DMS153 treated with DMSO at 0.1 percent for 48 hours (cell line): ENCODE measurements around the gene ATP8B4.

Experiments used
- DNase-seq: peaks from one replicate; lab custom pipeline; 2025; ENCODE audit not compliant: unreplicated experiment; lab: John Stamatoyannopoulos, UW

Gene ATP8B4

DNA sequence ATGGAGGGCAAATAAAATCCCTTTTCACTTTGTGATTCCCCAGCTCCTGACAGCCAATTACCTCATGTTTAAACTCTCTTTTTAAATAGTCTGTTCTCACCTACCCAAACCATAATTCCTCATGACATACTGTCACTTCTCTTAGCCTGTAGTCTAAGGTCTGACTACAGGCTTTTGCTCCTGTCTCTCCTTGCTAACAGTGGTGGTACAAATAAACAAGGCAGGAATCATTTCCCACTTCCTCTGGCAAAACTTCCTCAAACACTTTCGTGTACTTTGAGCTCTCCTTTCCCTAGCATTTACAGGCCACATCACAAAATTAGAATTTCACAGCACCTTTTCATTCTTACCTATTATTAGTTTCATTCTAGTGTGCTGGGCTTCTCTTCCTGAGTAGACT is 51.8 kb downstream of the ATP8B4 start:
- no peak for DNase-seq

DNA sequence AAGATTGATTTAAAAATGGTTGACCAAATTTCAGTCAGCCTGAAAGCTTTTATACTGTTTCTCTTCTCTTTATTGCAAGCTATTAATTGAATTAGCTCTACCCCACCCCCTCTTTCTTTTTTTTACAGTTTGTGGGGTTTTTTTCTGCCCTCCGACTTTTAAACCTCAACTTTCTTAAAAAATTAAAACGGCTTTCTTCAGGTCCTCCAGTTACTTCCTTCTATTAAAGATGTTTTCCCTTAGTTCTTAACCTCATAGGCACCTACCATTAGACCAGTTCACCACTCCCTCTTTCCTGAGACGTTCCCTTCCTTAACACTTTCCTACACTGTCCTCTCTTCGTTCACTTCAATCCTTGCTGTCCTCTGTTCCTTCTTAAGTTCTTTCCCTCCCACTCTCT is 52.4 kb downstream of the ATP8B4 start:
- no peak for DNase-seq

DNA sequence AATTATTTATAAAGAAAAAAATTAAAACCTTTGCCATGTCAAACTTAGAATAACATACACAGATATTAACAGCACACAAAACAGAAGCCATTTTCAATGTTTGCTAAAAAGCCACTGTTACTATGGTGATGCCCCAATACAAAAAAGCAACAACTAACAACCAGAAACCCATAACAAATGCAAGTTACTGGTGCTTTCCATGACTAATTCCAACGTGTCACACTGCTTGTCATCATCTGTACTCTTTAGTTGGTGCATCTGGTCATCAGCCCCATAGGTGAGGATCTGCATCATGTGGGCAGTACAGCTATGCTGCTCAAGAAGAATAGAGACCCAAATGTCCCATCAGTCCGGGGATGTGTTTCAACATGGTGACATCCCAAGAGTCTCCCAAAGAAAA is 52.8 kb downstream of the ATP8B4 start:
- no peak for DNase-seq

DNA sequence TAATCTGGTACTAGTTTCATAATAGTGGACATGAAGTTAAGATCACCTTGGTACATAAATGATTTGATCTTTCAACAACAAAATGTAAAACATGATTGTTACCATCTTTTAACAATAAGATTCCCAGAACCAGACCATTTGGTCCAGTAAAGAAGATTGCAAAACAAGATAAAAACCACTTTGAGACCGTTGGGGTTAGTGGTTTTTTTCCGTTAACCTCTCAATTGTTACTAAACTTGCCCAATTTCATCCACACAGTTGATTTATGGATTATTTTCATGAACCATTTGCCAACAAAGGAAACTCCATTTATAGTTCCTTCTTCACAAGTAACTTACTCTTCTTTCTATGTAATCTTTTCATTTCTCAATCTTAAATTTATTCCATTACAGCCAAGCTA is 53.8 kb downstream of the ATP8B4 start:
- no peak for DNase-seq

DNA sequence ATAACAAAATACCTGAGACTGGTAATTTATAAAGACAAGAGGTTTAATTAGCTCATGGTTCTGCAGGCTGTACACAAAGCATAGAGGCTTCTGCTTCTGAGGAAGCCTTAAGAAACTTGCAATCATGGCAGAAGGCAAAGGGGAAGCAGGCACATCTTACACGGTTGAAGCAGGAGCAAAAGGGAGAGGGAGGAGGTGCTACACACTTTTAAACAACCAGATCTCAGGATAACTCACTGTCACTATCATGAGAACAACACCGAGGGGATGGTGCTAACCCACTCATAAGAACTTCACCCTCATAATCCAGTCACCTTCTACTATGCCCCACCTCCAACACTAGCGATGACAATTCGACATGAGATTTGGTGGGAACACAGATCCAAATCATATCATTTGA is 54.4 kb downstream of the ATP8B4 start:
- no peak for DNase-seq

DNA sequence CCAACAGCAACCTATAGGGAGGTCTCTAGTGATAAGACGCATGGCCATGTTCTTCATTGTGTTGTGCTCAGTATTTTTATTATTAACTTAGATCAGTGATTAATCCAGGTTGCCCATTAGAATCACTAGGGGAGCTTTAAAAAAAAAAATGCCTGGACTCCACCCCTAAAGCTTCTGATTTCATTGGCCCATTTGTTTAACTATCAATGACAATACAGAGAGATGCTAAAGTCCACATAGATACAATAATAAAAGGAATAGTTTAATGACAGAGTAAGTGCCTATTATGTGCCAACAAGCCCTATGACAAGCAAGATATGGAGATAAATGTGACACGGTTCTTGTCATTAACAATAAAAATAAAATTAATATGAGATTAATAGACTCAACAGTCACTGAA is 55.8 kb downstream of the ATP8B4 start:
- no peak for DNase-seq

DNA sequence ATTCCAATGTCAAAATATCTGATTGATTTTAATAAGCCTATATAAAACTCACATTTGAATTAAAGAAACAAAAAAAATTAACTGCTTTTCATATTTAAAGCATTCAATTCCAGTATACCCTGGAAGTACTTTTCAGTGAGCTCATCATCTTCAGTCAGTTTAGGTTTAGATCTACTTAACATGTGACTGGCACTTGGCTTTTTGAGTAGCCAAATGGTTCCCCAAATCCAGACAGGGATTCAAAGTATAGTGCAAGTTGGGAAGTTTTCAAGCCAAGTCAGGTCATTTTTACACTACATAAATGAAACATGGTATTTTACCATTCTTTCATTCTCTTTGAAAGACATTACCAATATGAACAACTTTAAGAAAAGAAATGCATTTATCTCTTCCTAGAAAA is 57.5 kb downstream of the ATP8B4 start:
- no peak for DNase-seq

DNA sequence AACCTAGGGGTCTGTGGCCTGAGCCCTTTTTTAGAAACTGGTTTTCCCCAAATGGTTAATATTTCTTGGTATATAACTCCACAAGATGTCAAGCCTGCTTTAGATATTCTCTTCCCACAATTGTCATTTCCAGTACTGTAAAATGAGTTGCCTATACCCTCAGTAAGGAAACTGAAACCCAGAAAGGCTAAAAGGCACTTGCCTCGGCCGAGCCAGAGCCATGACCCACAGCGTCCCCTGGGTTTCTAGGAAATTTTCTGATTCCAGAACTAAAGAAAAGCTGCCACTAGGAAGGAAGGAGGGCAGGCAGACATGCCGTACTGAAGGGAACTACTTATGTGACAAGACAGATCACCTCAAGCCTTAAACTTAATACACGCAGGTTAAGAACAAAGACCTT is 59.1 kb downstream of the ATP8B4 start:
- DNase-seq = no peak

DNA sequence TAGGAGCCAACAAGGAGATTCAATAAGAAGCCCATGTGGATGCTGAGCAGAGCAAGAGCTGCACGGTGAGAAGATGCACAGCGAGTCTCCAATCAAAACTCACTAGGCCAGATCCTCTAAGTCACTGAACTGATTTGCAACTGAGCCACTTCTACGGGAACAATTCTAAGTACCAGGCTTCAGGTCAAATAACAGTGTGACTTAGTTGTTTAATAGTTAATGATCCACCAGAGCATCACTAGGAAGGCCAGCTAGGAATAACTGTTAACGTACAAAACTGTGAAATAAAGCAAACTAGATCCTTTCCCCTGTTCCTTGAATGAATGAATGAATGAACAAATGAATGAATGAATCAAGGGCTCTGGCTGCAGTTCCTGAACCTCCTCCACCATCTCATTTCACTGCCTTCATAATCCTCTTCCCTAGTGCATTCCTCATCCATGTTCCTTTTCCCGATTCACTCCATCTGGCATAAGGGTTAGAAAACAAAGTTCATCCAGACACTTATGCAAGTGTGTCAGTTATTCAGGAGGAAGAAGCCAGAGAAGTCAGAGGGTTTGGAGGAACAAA is 59.7 kb downstream of the ATP8B4 start:
- no peak for DNase-seq

DNA sequence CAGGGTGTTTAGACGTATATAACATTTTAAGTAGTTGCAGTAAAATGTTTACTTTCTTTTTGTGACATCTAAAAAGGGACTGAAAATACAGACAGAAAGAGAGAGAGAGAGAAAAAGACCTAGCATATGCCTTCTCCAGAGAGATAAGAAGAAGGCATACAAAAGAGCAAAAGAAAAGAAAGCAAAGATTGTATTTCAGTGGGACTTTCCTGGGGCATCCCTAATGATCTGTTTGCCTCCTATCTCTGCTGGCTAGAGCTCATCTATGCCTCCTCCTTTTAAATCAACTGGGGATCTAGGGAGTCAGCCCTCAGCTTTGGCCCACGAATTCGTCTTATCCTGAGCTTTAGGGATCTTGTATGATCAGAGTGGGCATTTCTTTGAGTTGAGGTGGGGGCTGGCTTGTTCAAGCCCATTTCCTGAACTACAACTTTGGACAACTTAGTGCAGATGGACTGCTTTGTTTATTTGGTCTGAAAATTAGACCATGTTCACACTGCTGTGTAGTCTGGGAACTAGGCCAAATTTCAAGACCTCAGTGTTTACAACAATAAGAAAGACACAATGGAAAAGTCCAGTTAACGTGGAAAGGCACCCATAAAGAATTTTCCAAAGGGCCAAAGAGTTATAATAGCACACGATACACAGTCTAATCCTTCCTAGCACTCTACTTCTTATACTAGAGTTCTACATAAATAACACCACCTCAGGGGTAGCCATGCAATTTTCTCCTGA is 61.0 kb downstream of the ATP8B4 start:
- peak; percentile 61 for DNase-seq

DNA sequence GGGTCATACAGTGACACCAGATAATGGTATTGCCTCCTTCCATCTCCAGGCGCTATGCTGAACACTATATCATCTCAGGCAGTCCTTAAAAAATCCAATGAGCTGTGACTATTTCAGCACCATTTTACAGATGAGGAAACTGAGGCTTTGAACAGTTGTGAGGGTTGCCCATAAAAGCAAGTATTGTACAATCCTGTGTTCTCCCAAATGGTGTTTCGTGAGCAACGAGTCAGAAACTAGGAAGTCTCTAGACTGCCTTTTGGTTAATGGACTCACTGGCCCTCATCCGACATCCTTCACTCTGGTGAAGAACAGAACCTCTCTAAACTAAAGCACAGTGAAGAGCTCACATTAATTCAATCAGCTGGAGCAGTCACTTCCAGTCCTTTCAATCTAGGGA is 61.8 kb downstream of the ATP8B4 start:
- no peak for DNase-seq

DNA sequence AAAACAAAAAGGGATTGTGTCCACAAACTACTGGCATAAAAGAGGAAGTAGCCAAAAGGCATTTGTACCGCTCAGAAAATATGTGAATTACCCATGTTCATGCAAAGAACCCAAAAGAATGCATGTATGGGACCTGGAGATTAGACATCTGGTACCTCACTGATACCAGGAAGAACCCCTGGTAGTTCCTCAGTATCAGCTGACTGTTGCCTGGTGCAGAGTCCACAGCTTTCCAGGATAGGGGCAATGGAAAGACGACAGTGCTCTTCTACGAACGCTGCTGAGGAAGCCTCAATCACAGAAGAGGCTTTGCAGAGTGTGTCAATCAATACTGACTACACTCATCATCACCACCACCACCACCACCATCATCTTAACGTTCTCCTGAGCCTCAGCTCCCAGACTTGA is 63.3 kb downstream of the ATP8B4 start:
- DNase-seq = no peak

DNA sequence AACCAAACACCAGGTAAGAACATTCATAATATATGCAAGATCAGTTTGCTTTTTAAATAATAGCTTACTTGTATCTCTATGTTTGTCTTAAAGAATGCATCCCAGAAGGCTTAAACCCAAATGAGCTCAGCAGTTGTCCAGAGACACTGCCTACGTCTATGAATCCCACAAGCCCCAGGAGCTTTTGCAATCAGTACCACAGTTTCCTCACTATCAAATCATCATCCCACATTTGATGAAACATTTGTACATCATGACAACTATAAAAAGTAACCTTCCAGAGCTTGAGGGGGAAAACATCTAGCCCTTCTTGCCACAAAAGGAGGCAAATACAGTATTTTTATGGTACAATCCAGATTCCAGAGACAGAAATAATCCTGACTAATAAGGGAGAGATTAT is 63.7 kb downstream of the ATP8B4 start:
- DNase-seq = no peak

DNA sequence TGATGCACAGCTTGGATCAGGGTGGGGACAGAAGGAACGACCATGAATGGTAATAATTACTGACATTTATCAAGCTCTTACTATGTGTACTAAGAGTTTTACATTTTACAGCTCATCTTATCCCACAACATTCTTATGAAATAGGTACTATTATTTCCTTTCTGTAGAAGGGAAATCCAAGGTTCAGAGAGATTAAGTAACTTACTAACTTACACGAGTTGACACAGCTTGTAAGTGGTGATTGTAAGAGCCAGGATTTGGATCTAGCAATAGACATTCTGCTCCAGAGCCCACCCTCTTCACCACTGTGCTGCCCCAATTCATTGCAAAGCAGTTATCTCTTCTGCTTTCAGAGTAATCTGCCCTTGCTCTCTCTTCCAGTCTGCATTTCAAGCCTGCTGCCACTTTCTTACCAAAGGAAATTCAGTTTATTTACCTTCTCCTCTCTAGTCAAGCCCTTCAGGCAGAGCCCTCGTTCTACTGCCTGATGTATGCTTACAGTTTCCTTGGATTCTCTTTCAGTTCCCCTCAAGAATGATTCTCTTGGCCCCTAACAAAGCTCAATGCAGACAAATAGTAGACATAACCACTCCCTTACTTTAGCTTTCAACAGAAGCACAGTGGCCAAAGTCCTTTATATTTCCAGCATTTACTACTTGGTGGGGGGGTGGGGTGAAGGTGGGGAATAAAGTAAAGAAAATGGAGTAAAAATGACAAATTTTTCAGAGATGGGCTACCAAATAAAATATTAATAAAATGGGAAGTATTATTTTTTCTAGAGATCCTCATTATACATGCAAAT is 65.8 kb downstream of the ATP8B4 start:
- no peak for DNase-seq

DNA sequence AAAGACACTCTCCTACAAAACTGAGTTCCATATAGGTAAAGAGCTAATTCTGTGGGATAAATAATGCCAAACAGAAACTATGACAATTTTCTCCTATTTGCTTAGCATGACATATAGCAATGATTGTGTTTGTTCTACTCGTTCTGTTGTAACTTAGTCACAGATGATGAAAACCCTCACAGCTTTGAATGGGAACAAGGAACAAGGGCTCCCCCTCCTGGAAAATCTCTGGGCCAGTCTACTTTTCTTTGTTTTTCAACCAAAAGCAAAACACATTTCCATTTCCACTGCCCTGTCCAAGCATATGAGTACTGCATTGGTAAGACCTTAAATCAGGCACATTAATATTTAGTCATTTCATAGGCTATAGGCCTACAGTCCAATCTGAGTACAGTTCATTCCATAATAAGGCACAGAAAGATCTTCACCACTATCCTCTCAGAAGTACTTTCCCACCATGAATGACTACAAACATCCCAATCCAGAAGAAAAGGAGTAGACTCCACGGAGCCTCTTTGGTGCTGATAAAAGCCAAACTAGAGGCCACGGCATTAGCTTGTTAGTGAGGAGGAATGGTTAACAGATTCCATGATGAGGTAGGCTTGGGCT is 67.1 kb downstream of the ATP8B4 start:
- DNase-seq = peak; percentile 8

DNA sequence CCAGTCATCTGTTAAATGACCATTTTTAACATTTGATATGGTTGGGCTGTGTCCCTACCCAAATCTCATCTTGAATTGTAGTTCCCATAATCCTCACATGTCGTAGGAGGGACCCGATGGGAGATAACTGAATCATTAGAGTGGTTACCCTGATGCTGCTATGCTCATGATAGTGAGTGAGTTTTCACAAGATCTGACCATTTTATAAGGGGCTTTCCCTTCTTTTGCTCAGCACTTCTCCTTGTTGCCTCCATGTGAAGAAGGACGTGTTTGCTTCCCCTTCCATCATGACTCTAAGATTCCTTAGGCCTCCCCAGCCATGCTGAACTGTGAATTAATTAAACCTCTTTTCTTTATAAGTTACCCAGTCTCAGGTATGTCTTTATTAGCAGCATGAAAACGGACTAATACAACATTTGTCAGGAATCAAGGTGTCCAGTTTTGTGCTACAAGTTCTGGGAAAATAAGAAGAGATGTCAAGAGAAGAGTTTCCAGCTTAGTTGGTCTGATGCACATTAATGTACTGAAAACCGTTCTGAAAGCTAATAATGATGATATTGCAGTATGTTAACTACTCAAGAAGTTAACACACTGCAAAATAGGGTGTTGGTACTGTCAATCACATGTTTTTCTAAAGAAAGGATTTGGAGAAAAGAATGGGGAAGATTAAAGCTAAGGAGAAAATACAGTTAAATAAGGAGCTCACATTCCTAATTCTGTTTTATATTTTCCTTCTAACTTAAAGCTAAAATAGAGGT is 67.9 kb downstream of the ATP8B4 start:
- DNase-seq = no peak

DNA sequence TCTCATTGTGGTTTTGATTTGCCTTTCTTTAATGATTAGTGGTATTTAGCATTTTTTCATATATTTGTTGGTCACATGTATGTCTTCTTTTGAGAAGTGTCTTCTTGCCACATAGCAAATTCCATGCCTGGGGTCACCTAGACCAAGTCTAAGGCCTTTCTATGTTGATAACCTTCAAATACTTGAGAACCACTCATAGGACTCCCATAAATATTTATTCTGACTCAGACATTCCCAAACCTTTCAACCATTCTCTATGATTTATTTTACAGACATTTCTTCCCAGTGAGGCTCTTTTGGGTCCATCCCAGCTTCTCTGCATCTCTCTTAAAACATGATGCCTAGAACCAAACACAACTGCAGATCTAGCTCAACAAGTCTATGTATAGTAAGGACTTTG is 69.2 kb downstream of the ATP8B4 start:
- no peak for DNase-seq

DNA sequence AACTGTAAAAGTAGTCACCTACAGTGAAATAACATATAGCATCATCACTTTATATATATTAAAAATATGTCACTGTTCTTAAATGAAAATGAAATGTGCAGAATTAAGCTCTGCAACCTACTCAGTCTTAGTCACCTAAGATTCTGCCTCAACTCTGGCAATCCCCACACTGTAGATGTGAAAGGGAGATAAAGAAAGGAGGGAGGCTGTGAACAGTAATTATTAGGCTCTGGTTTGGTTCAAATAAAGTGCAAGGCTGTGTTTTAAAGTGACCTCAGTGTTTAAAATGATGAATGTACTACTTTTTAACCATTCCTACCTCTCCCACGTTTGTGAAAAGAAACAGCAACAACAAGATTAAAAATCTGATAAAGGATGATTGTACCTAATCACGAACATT is 72.2 kb downstream of the ATP8B4 start:
- DNase-seq = no peak

DNA sequence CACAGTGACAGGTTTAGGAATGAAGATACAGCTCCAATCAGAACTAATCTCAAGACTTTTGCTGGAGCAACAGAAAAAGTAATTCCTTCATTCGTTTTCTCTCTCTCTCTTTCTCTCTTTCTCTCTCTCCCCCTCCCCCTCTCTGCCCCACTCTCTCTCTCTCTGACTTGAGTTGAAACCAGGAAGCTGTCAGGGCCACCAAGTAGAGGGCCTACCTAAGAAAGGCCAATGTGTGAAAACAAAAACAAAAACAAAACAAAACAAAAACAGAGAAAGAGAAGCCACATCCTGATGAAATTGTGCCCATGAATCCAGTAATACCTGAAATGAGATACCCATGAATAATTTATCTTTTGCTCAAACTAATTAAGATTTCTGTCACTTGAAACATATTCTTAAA is 72.9 kb downstream of the ATP8B4 start:
- no peak for DNase-seq

DNA sequence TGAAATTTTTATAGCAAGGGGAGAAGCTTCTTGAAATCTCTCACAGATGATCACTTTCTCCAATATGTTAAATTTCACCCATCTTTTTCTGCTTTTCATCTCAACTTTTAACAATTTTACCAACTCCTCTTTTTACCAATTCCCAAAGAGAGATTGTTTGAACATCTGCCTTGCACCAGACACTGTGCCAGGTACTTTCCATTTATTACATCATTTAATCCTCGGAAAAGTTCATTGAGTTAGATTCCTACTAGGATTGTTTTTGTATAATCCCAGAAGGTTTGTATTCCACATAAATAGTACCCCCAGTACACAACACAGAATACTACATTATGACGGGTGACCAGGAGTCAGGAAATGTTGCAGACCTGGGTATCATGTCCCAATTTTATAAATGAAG is 74.1 kb downstream of the ATP8B4 start:
- DNase-seq = no peak

DNA sequence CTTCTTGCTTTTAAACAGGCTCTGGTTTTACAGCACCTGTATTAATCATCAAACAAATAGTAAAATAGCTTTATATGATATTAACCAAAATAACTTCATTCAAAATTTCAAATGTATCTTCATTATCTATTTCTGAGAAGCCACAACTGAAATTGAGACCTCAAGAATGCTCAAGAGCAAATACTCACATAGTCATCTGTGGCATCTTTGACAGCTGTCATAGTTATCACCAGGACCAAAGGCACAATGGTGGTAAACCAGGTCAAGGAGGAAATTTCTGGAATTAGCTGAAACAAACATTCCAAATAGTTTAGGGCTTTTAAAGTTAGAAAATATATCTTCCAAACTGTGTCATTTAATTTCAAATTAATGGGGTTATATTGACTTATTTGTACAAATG is 74.6 kb downstream of the ATP8B4 start:
- DNase-seq = no peak
